GM12878 (cell line): Measurements from ENCODE around the gene KLC3. TPM values are rescaled to one million over a fixed set of nuclear protein-coding genes. Genes with fewer than 3 reads are reported as not detected.

Experiments
- ATAC-seq: fragments of 200-7000 bp; cut with Tn5 transposase; 3 replicates; pipeline ENCODE4 v1.9.1; 2020; ENCODE audit warnings: mild to moderate bottlenecking, moderate library complexity
- BruUV-seq: library from RNA; stranded (reverse); fragments of 400-500 nt; replicated peaks from 2 replicates; lab custom pipeline; 2021; lab: Mats Ljungman, UMichigan
- CTCF ChIA-PET: fragments of 300-600 bp; sonication (Branson Sonifier 250); formaldehyde crosslinking; extraction: SDS; loops from one replicate; lab custom pipeline; 2021; ENCODE audit warnings: inconsistent platforms; lab: Yijun Ruan, JAX
- POLR2A ChIA-PET: fragments of 350-600 bp; formaldehyde crosslinking; extraction: SDS; loops from one replicate; lab custom pipeline; 2021; ENCODE audit warnings: inconsistent platforms; lab: Charles Lee
- RAD21 ChIA-PET: fragments of 300-600 bp; sonication (Branson Sonifier 250); formaldehyde crosslinking; loops from one replicate; lab custom pipeline; 2023; ENCODE audit warnings: antibody characterized with exemption; ENCODE audit not compliant: unreplicated experiment; lab: Charles Lee
- SMC1A ChIA-PET: fragments of 300-600 bp; sonication (Branson Sonifier 250); formaldehyde crosslinking; loops from one replicate; lab custom pipeline; 2023; ENCODE audit not compliant: unreplicated experiment, uncharacterized antibody; lab: Charles Lee
- DNase-seq: peaks from one replicate; pipeline ENCODE4 v3.0.0-alpha.2; 2011; ENCODE audit warnings: low read depth, low spot score
- FAIRE-seq: peaks from 3 replicates; lab custom pipeline; 2011; peaks lifted over from hg19 to GRCh38; lab: Jason Lieb, UNC
- H2AFZ ChIP-seq: 2 replicates; pipeline ENCODE4 v1.6.0; 2011; ENCODE audit warnings: low read depth, low read length, control low read depth; ENCODE audit not compliant: control insufficient read depth
- H3K27ac ChIP-seq: 2 replicates; pipeline ENCODE4 v1.5.1; 2011; ENCODE audit warnings: control low read depth; ENCODE audit not compliant: control insufficient read depth, insufficient read depth
- H3K27me3 ChIP-seq, 2 experiments: replicated peaks in 1 of 2; 2 replicates each; pipeline versions ENCODE4 v1.6.0 to v1.6.1; 2011; ENCODE audit warnings: low read length in 1 of 2; ENCODE audit not compliant: control insufficient read depth in 2 of 2, insufficient read depth in 2 of 2
- H3K36me3 ChIP-seq, 2 experiments: 2 replicates each; pipeline ENCODE4 v1.5.1; 2011; ENCODE audit warnings: low read length in 1 of 2; ENCODE audit not compliant: control insufficient read depth in 2 of 2, insufficient read depth in 2 of 2
- H3K4me1 ChIP-seq: 2 replicates; pipeline ENCODE4 v1.6.1; 2011; ENCODE audit warnings: mild to moderate bottlenecking, low read length, moderate library complexity, mixed read lengths; ENCODE audit not compliant: control insufficient read depth, insufficient read depth
- H3K4me2 ChIP-seq: 2 replicates; pipeline ENCODE4 v1.6.0; 2011; ENCODE audit warnings: control low read depth; ENCODE audit not compliant: control insufficient read depth, insufficient read depth
- H3K4me3 ChIP-seq: fragments of 200-600 bp; sonication (generic); 2 replicates; pipeline ENCODE4 v1.5.1; 2016
- H3K79me2 ChIP-seq: 2 replicates; pipeline ENCODE4 v1.6.0; 2011; ENCODE audit warnings: low read length; ENCODE audit not compliant: control insufficient read depth, insufficient read depth
- H3K9ac ChIP-seq: 2 replicates; pipeline ENCODE4 v1.8.0; 2011; ENCODE audit warnings: low read length, control low read depth, mixed read lengths; ENCODE audit not compliant: control insufficient read depth, insufficient read depth
- H3K9me3 ChIP-seq: replicated peaks from 3 replicates; pipeline ENCODE4 v1.5.1; 2011; ENCODE audit warnings: mild to moderate bottlenecking, low read length; ENCODE audit not compliant: control insufficient read depth, insufficient read depth
- H4K20me1 ChIP-seq: 2 replicates; pipeline ENCODE4 v1.6.0; 2011; ENCODE audit not compliant: control insufficient read depth, insufficient read depth
- FOXK2 ChIP-seq: fragments of 450-650 bp; IDR thresholded peaks from 2 replicates; pipeline ENCODE4 v1.6.1; 2017; ENCODE audit warnings: mild to moderate bottlenecking, moderate library complexity
- KDM1A ChIP-seq: fragments of 200-600 bp; sonication (generic); IDR thresholded peaks from 2 replicates; pipeline ENCODE4 v1.6.1; 2016; ENCODE audit warnings: borderline replicate concordance
- NFYB ChIP-seq: IDR thresholded peaks from 2 replicates; pipeline ENCODE4 v1.6.1; 2011; ENCODE audit warnings: low read depth, mild to moderate bottlenecking, low read length, improper control_type of control experiment, moderate library complexity; ENCODE audit not compliant: insufficient read depth
- RFX5 ChIP-seq: IDR thresholded peaks from 2 replicates; pipeline ENCODE4 v1.6.1; 2011; ENCODE audit warnings: low read depth, low read length, improper control_type of control experiment
- STAT3 ChIP-seq: IDR thresholded peaks from 2 replicates; pipeline ENCODE4 v1.6.1; 2011; ENCODE audit warnings: low read depth, low read length, improper control_type of control experiment
- WGBS: methylation state at CpG from one replicate; pipeline ENCODE4 v1.1.6; 2016; ENCODE audit warnings: low lambda C conversion rate; ENCODE audit not compliant: insufficient replicate concordance, insufficient coverage; ENCODE audit errors: missing lambda C conversion rate; 5-methylcytosine and 5-hydroxymethylcytosine counted together
- in situ Hi-C: fragments of 300-500 bp; cut with MboI; formaldehyde crosslinking; loops from 9 replicates; pipeline ENCODE4 v1.14.3; 2018; ENCODE audit warnings: mixed read lengths
- intact Hi-C: fragments of 100-400 bp; cut with micrococcal nuclease; formaldehyde crosslinking; loops from one replicate; pipeline ENCODE4 v1.14.2; 2022; ENCODE audit not compliant: unreplicated experiment
- polyA plus RNA-seq, 11 experiments: library from polyadenylated mRNA; depleted of rRNA in 4 of 11; unstranded in 6 of 11; stranded (reverse) in 5 of 11; fragments of >200 nt; fragmentation: Nextera tagmentation in 4 of 11; fragmentation: Illumina TruSeq in 1 of 11; extraction: Ambion mirVana in 4 of 11; extraction: Trizol in 1 of 11; gene quantifications; 1 replicate in 1 of 11; 2 replicates in 10 of 11; pipeline versions ENCODE4 v1.2.1 to v1.2.3, GENCODE V29; 2011 to 2016; ENCODE audit warnings: inconsistent platforms in 2 of 11, missing spikeins in 2 of 11, low read depth in 1 of 11
- total RNA-seq, 4 experiments: library from RNA; depleted of rRNA in 3 of 4; stranded (reverse); fragments of >200 nt in 3 of 4; fragmentation: Illumina TruSeq in 1 of 4; extraction: Trizol in 1 of 4; gene quantifications; 2 replicates each; pipeline versions ENCODE4 v1.2.1 to v1.2.3, GENCODE V29; 2013 to 2021
- TF ChIP-seq, protein P1 (sequence below): fragments of 450-650 bp; IDR thresholded peaks from 2 replicates; pipeline ENCODE4 v1.6.1; 2016; ENCODE audit warnings: mild to moderate bottlenecking

KLC3 gene
- total and polyA plus RNA-seq, 10 of the 15 experiments (the other 5 are each of a cell fraction or from before 2014, with no cell fraction given) = 0.03 to 0.38 (median 0.28) TPM; not detected in 5

GRCh38 chr19:45327404-45328143 is 13.0 kb upstream of the KLC3 start:
- no peaks in the 10 kb centered on the region for H4K20me1 ChIP-seq
- in situ Hi-C loops = no loop called here
- H3K79me2 ChIP-seq = no peaks in the 10 kb centered on the region
- no TSS peak for BruUV-seq
- H3K9me3 ChIP-seq = no peaks in the 10 kb centered on the region
- POLR2A ChIA-PET = no interaction called here
- no peak for TF ChIP-seq STAT3
- TF ChIP-seq KDM1A = no peak
- TF ChIP-seq FOXK2 = no peak
- TF ChIP-seq, all 136 proteins: peak for 0
- H3K9ac ChIP-seq = no peak overlapping the region
- H3K4me1 ChIP-seq = no peaks in the 10 kb centered on the region
- H3K36me3 ChIP-seq = no peaks in the 10 kb centered on the region
- intact Hi-C loops = no loop called here
- ChIA-PET RAD21 (interaction anchor here (1.4 kb wide), 1 partner anchor 482 kb away, joined by 3 read pairs; the partner anchor contains the start of gene NECTIN2), CTCF (interaction anchor here (1.9 to 2.0 kb wide), 2 partner anchors 11 to 163 kb away, joined by 6 to 15 read pairs; no protein-coding TSS in a partner anchor), SMC1A (no interaction called here)
- no peak for FAIRE-seq
- ATAC-seq = no peak
- H3K27me3 ChIP-seq = peaks cover 0 to 3% of the 10 kb centered on the region in 2 experiments; a peak in 1 of 4 replicates
- H3K4me2 ChIP-seq = no peak overlapping the region
- no peak overlapping the region for H2AFZ ChIP-seq
- WGBS = 46% methylated on average over 13 of the region's 13 CpGs
- H3K27ac ChIP-seq = no peak overlapping the region
- H3K4me3 ChIP-seq = no peak overlapping the region
- DNase-seq = no peak

GRCh38 chr19:45331411-45331810 is 9.1 kb upstream of the KLC3 start:
- no peak for DNase-seq
- intact Hi-C loops (loop anchor here (10.0 kb wide), 1 partner anchor 237 kb away; the partner anchor contains the start of gene PPP1R37), in situ Hi-C loops (loop anchor here (10.0 kb wide), 1 partner anchor 427 kb away; the partner anchor contains the start of gene APOE)
- RAD21 ChIA-PET = no interaction called here
- Histone ChIP-seq H3K4me3 (no peak overlapping the region), H3K9me3 (no peaks in the 10 kb centered on the region), H3K36me3 (no peaks in the 10 kb centered on the region), H3K79me2 (no peaks in the 10 kb centered on the region), H3K4me1 (no peaks in the 10 kb centered on the region), H3K9ac (no peak overlapping the region), H3K27ac (no peak overlapping the region), H4K20me1 (no peaks in the 10 kb centered on the region), H3K4me2 (no peak overlapping the region), H2AFZ (no peak overlapping the region), H3K27me3 (no peaks in the 10 kb centered on the region)
- SMC1A ChIA-PET = no interaction called here
- TF ChIP-seq RFX5 (no peak), NFYB (peak; percentile 47; the same call in 1 of the 2 replicates)
- TF ChIP-seq, protein P1, sequence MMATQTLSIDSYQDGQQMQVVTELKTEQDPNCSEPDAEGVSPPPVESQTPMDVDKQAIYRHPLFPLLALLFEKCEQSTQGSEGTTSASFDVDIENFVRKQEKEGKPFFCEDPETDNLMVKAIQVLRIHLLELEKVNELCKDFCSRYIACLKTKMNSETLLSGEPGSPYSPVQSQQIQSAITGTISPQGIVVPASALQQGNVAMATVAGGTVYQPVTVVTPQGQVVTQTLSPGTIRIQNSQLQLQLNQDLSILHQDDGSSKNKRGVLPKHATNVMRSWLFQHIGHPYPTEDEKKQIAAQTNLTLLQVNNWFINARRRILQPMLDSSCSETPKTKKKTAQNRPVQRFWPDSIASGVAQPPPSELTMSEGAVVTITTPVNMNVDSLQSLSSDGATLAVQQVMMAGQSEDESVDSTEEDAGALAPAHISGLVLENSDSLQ = 0 out of 2 replicates have a peak, but pooled peaks have one; percentile 26
- peak; percentile 34 for ATAC-seq
- POLR2A ChIA-PET = interaction anchor here (0.6 kb wide), 1 partner anchor 11 kb away, joined by 3 read pairs; no protein-coding TSS in a partner anchor
- 62% methylated on average over 7 of the region's 7 CpGs for WGBS
- FAIRE-seq = no peak
- CTCF ChIA-PET = no interaction called here
- no TSS peak for BruUV-seq
